Right lobe of liver (tissue), 6 donors: ENCODE measurements around the gene CREB5. TPM values are rescaled to one million over a fixed set of nuclear protein-coding genes. Genes with fewer than 3 reads are reported as not detected.

Experiments used
- ATAC-seq, 4 donors: fragments of 200-7000 bp; cut with Tn5 transposase; one replicate each; pipeline ENCODE4 v1.9.1; 2020; ENCODE audit warnings: mild to moderate bottlenecking in 4 of 4, moderate library complexity in 4 of 4
- DNase-seq, 3 donors: peaks; one replicate each; pipeline ENCODE4 v3.0.0-alpha.2; 2020
- H3K27ac ChIP-seq, 3 donors: fragments of 200-600 bp; one replicate each; pipeline ENCODE4 v1.8.0; 2022
- H3K27me3 ChIP-seq, 2 donors: fragments of 200-600 bp; one replicate each; pipeline ENCODE4 v1.8.0; 2022
- H3K36me3 ChIP-seq, 4 donors: fragments of 200-600 bp; sonication (generic) in 1 of 4; one replicate each; pipeline versions ENCODE4 v1.5.1 to v1.8.0; 2017 to 2022; ENCODE audit warnings: control low read depth in 1 of 4
- H3K4me1 ChIP-seq, 4 donors: fragments of 200-600 bp; sonication (generic) in 1 of 4; one replicate each; pipeline versions ENCODE4 v1.5.1 to v1.8.0; 2017 to 2022; ENCODE audit warnings: control low read depth in 1 of 4
- H3K4me3 ChIP-seq, 3 donors: fragments of 200-600 bp; one replicate each; pipeline ENCODE4 v1.8.0; 2022
- H3K9me3 ChIP-seq, 4 donors: fragments of 200-600 bp; sonication (generic) in 1 of 4; one replicate each; pipeline versions ENCODE4 v1.5.1 to v1.8.0; 2017 to 2022; ENCODE audit warnings: control low read depth in 1 of 4
- POLR2A ChIP-seq: fragments of 450-650 bp; IDR thresholded peaks from one replicate; pipeline ENCODE4 v1.6.1; 2017; ENCODE audit warnings: antibody characterized with exemption, mild to moderate bottlenecking
- WGBS: methylation state at CpG from one replicate; pipeline ENCODE4 v1.1.6; 2018; ENCODE audit warnings: low coverage, low lambda C conversion rate; ENCODE audit not compliant: insufficient coverage; ENCODE audit errors: missing lambda C conversion rate; 5-methylcytosine and 5-hydroxymethylcytosine counted together
- intact Hi-C, 2 donors: fragments of 100-400 bp; cut with DNase I; formaldehyde crosslinking; loops; one replicate each; pipeline versions ENCODE4 v1.11.2 to v1.14.1; 2022
- total RNA-seq, 6 experiments: library from RNA; depleted of rRNA in 2 of 6; stranded (reverse); fragments of >200 nt in 2 of 6; fragmentation: NEBNext Ultra II Directional in 3 of 6; extraction: Animal tissue kit (Norgen Biotek cat#: 25700) in 3 of 6; gene quantifications; one replicate each; pipeline versions ENCODE4 v1.1.0 to v1.2.4, GENCODE V29; 2016 to 2023
- TF ChIP-seq, protein P1 (sequence below), 4 donors: fragments of 200-600 bp in 3 of 4; fragments of 450-650 bp in 1 of 4; IDR thresholded peaks; one replicate each; pipeline versions ENCODE4 v1.5.1 to v1.8.0; 2016 to 2022; ENCODE audit warnings: antibody characterized with exemption in 4 of 4, mild to moderate bottlenecking in 2 of 4
- donor health status: DM: no; HTN: yes; CAD: no.
- donor health status: DM: no; HTN: no; CAD: no.
- donor health status: DM: no; HTN: no; CAD: no.
- donor health status: DM: no; HTN: yes; CAD: no.
- donor health status: DM: no; HTN: yes; CAD: no.

CREB5 gene
- total RNA-seq, 6 experiments from 2014 or later: 0.48 to 6.3 (median 1.4) TPM

DNA sequence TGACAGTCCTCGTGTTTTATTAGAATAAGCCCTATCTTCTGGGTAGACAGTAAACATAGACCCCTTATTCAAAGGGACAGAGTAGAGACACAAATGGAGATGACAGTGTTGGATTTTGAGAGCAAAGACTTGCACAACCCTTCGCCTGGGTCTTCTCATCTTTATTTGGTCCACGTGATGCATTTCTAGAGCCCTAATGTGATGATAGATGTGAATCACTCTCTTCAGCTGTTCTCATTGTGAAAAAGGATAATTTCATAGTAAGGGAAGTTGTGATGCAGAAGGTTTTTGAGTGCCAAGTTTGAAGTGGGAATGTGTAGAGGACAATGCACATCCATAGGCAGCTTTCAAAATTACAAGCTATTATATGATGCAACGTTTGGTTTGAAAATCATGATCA lies 86.3 kb downstream of the CREB5 start:
- Histone ChIP-seq H3K9me3 (no peaks in the 10 kb centered on the region), H3K27me3 (no peaks in the 10 kb centered on the region), H3K4me3 (no peak overlapping the region), H3K36me3 (no peaks in the 10 kb centered on the region), H3K4me1 (no peaks in the 10 kb centered on the region), H3K27ac (no peak overlapping the region)
- DNase-seq (no peak), ATAC-seq (no peak)
- no peak for TF ChIP-seq POLR2A
- TF ChIP-seq, protein P1, sequence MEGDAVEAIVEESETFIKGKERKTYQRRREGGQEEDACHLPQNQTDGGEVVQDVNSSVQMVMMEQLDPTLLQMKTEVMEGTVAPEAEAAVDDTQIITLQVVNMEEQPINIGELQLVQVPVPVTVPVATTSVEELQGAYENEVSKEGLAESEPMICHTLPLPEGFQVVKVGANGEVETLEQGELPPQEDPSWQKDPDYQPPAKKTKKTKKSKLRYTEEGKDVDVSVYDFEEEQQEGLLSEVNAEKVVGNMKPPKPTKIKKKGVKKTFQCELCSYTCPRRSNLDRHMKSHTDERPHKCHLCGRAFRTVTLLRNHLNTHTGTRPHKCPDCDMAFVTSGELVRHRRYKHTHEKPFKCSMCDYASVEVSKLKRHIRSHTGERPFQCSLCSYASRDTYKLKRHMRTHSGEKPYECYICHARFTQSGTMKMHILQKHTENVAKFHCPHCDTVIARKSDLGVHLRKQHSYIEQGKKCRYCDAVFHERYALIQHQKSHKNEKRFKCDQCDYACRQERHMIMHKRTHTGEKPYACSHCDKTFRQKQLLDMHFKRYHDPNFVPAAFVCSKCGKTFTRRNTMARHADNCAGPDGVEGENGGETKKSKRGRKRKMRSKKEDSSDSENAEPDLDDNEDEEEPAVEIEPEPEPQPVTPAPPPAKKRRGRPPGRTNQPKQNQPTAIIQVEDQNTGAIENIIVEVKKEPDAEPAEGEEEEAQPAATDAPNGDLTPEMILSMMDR (IDR thresholded peaks at IDR 0.05): no peak
- 57% methylated on average over 4 of the region's 4 CpGs for WGBS
- intact Hi-C loops: no loop called here

DNA sequence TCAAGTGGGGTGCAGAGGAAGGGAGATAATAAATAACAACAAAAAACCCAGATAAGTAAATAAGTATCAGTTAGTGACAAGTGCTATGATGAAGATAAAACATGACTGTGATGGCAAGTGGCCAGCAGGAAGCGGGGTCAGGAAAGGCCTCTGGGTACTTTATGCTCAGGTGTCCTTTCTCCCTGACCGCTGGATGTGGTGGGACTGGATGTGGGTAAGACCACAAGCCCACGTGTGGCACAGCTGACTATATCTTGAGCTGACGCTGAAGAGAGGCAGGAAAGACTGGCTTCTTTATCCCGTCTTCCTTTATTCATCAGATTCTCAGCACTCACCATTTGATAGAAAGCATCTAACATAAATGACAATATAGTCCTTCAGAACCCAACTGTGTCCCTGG lies 87.8 kb downstream of the CREB5 start:
- no peaks in the 10 kb centered on the region for H3K9me3 ChIP-seq
- no peaks in the 10 kb centered on the region for H3K36me3 ChIP-seq
- TF ChIP-seq POLR2A: no peak
- TF ChIP-seq, protein P1 (IDR thresholded peaks at IDR 0.05): no peak
- H3K4me3 ChIP-seq: no peak overlapping the region
- H3K4me1 ChIP-seq: no peaks in the 10 kb centered on the region
- no peak overlapping the region for H3K27ac ChIP-seq
- intact Hi-C loops: no loop called here
- DNase-seq (no peak), ATAC-seq (no peak)
- no peaks in the 10 kb centered on the region for H3K27me3 ChIP-seq
- WGBS: 56% methylated on average over 4 of the region's 5 CpGs

- no peaks in the 10 kb centered on the region for H3K4me1 ChIP-seq
- no peaks in the 10 kb centered on the region for H3K36me3 ChIP-seq
- no peaks in the 10 kb centered on the region for H3K9me3 ChIP-seq
- H3K27ac ChIP-seq: no peak overlapping the region
- ATAC-seq (no peak), DNase-seq (no peak)
- no peaks in the 10 kb centered on the region for H3K27me3 ChIP-seq
- H3K4me3 ChIP-seq: no peak overlapping the region
- intact Hi-C loops: no loop called here
- WGBS: 90% methylated on average over 1 of the region's 1 CpG
- TF ChIP-seq, protein P1 (IDR thresholded peaks at IDR 0.05): no peak
- TF ChIP-seq POLR2A: no peak
Measured at GRCh38 chr7:28502408-28502807, 90.1 kb downstream of the CREB5 start.

DNA sequence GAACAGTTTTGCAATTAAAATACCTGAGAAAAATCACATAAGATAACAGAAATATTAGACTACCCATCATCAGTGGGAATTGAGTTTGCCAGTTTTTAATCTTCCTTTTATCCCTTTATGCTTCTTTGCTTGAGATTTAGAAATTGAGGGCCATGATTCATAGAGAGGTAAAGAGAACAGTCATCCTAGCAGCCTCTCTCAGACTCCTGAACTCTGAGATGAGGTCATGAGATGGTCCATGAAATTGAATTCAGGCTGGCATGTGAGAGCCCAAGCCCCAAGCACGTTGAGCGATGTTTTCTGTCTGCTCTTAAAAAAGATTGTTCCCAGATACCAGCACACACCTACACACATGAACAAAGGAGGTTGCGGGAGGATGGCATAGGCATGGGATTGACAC lies 91.1 kb downstream of the CREB5 start:
- Histone ChIP-seq H3K36me3 (no peaks in the 10 kb centered on the region), H3K9me3 (no peaks in the 10 kb centered on the region), H3K4me3 (no peak overlapping the region), H3K4me1 (no peaks in the 10 kb centered on the region), H3K27me3 (peaks cover 0 to 4% of the 10 kb centered on the region in 2 donors), H3K27ac (no peak overlapping the region)
- intact Hi-C loops: no loop called here
- ATAC-seq (no peak), DNase-seq (no peak)
- TF ChIP-seq POLR2A: no peak
- TF ChIP-seq, protein P1 (IDR thresholded peaks at IDR 0.05): no peak
- 87% methylated on average over 3 of the region's 3 CpGs for WGBS

DNA sequence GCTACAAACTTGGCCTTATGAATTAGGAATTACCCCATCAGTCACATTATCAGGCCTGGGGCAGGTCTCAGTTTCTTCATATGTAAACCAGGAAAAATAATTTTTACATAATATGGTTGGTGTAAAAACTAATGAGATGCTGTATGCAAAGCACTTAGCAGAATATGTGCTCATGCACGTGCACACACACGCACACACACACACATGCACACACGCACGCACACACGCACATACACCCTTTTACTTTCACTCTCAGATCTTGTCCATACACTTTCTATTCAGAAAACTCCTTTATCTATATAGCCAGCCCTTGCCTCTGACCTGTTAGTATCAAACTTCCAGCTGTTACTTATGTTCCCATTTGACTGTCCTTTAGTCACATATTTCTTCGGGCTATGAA lies 92.7 kb downstream of the CREB5 start:
- no peaks in the 10 kb centered on the region for H3K9me3 ChIP-seq
- no peaks in the 10 kb centered on the region for H3K36me3 ChIP-seq
- no peak for ATAC-seq
- 75% methylated on average over 6 of the region's 6 CpGs for WGBS
- no peaks in the 10 kb centered on the region for H3K4me1 ChIP-seq
- H3K27me3 ChIP-seq: peaks cover 0 to 4% of the 10 kb centered on the region in 2 donors
- no peak overlapping the region for H3K27ac ChIP-seq
- DNase-seq: no peak
- no peak overlapping the region for H3K4me3 ChIP-seq
- no peak for TF ChIP-seq POLR2A
- TF ChIP-seq, protein P1 (IDR thresholded peaks at IDR 0.05): no peak
- intact Hi-C loops: no loop called here
